ENCODE results near the gene FBN3. TPM values are rescaled to one million over a fixed set of nuclear protein-coding genes. Genes with fewer than 3 reads are reported as not detected.
A peak's percentile ranks its signal among the peaks of the same experiment; 100 is the strongest.

Gene FBN3
- polyA plus RNA-seq, 1 of the 3 experiments (the other 2 are of a cell fraction), result not detected

GRCh38 chr19:8065875-8066261 lies 83.5 kb downstream of the FBN3 start (continued):
- TF ChIP-seq, protein P1, sequence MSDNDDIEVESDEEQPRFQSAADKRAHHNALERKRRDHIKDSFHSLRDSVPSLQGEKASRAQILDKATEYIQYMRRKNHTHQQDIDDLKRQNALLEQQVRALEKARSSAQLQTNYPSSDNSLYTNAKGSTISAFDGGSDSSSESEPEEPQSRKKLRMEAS (IDR thresholded peaks at IDR 0.05; ENCODE audit: low read depth), result no peak

- ChIA-PET CTCF (no interaction called here), POLR2A (no interaction called here)
- Histone ChIP-seq H4K20me1 (ENCODE audit: insufficient read depth) (no peaks in the 10 kb centered on the region), H3K4me2 (no peak overlapping the region), H3K4me1 (ENCODE audit: control insufficient read depth in 1 of 2, insufficient read depth in 2 of 2, low read depth in 1 of 2, low read length in 1 of 2) (no peaks in the 10 kb centered on the region), H3K27ac (ENCODE audit: low read depth in 2 of 2, low read length in 1 of 2) (no peak overlapping the region), H3K4me3 (ENCODE audit: low read depth in 2 of 2, low read length in 1 of 2) (no peak overlapping the region), H3K27me3 (ENCODE audit: insufficient read depth) (no peaks in the 10 kb centered on the region), H3F3A (replicated peaks; ENCODE audit: insufficient read depth) (no peaks in the 10 kb centered on the region), H2AFZ (ENCODE audit: low read depth) (no peak overlapping the region), H3K9me2 (no peaks in the 10 kb centered on the region), H3K9me3 (no peaks in the 10 kb centered on the region), H3K79me2 (ENCODE audit: insufficient read depth) (no peaks in the 10 kb centered on the region), H3K9ac (no peak overlapping the region), H3K36me3 (replicated peaks in 1 of 2; ENCODE audit: control insufficient read depth in 1 of 2, insufficient read depth in 2 of 2, low read length in 1 of 2) (no peaks in the 10 kb centered on the region)
- 66% methylated on average over 23 of the region's 24 CpGs for WGBS (ENCODE audit: low lambda C conversion rate)
- no peak for DNase-seq
- TF ChIP-seq SMC3 (IDR thresholded peaks at IDR 0.05; ENCODE audit: low read depth, low read length) (no peak), EP300 (IDR thresholded peaks at IDR 0.05; ENCODE audit: borderline replicate concordance in 1 of 2, low read depth in 1 of 2, low read length in 1 of 2) (no peak), TAF1 (IDR thresholded peaks at IDR 0.05; ENCODE audit: borderline replicate concordance, low read depth, low read length) (no peak), POLR2AphosphoS5 (IDR thresholded peaks at IDR 0.05; ENCODE audit: low read depth, low read length) (no peak), MXI1 (IDR thresholded peaks at IDR 0.05; ENCODE audit: low read depth, low read length) (no peak), TCF12 (IDR thresholded peaks at IDR 0.05) (no peak)
- TF ChIP-seq, protein P1 (IDR thresholded peaks at IDR 0.05; ENCODE audit: low read depth), result no peak
Measured at GRCh38 chr19:8064911-8065874, 84.2 kb downstream of the FBN3 start.

- 56% methylated on average over 7 of the region's 7 CpGs for WGBS (ENCODE audit: low lambda C conversion rate)
- Histone ChIP-seq H4K20me1 (ENCODE audit: insufficient read depth) (no peaks in the 10 kb centered on the region), H3K4me1 (ENCODE audit: control insufficient read depth in 1 of 2, insufficient read depth in 2 of 2, low read depth in 1 of 2, low read length in 1 of 2) (no peaks in the 10 kb centered on the region)
- no peak for TF ChIP-seq MEF2A (IDR thresholded peaks at IDR 0.05; ENCODE audit: borderline replicate concordance, low read depth)
- TF ChIP-seq JUND (IDR thresholded peaks at IDR 0.05), result no peak
- TF ChIP-seq CHD2 (IDR thresholded peaks at IDR 0.05; ENCODE audit: low read length, partially characterized antibody), result no peak
- TF ChIP-seq SIN3A (IDR thresholded peaks at IDR 0.05; ENCODE audit: borderline replicate concordance, low read depth, low read length), result no peak
- TF ChIP-seq REST (IDR thresholded peaks at IDR 0.05; ENCODE audit: low read depth, low read length), result no peak
- no peak for TF ChIP-seq GATA2 (CRISPR knock-in tag; IDR thresholded peaks at IDR 0.05)
- no peak for TF ChIP-seq FOXM1 (IDR thresholded peaks at IDR 0.05; ENCODE audit: low read depth)
- TF ChIP-seq CTCF (IDR thresholded peaks at IDR 0.05), result no peak
- TF ChIP-seq RAD21 (IDR thresholded peaks at IDR 0.05; ENCODE audit: low read length), result no peak
- TF ChIP-seq TAF1 (IDR thresholded peaks at IDR 0.05; ENCODE audit: borderline replicate concordance, low read depth, low read length), result no peak
- no peak for TF ChIP-seq FOSL2 (IDR thresholded peaks at IDR 0.05; ENCODE audit: borderline replicate concordance, low read depth)
- TF ChIP-seq, protein P1 (IDR thresholded peaks at IDR 0.05; ENCODE audit: low read depth), result no peak
- no peak for TF ChIP-seq GABPA (IDR thresholded peaks at IDR 0.05; ENCODE audit: low read depth)
Measured at GRCh38 chr19:8057545-8058270, 91.7 kb downstream of the FBN3 start.

More at GRCh38 chr19:8057545-8058270, 91.7 kb downstream of the FBN3 start:
- Histone ChIP-seq H3K9me2 (no peaks in the 10 kb centered on the region), H3K79me2 (ENCODE audit: insufficient read depth) (no peaks in the 10 kb centered on the region), H3K27me3 (ENCODE audit: insufficient read depth) (no peaks in the 10 kb centered on the region), H3K9ac (no peak overlapping the region), H3F3A (replicated peaks; ENCODE audit: insufficient read depth) (no peaks in the 10 kb centered on the region), H3K9me3 (no peaks in the 10 kb centered on the region), H3K4me3 (ENCODE audit: low read depth in 2 of 2, low read length in 1 of 2) (no peak overlapping the region), H3K4me2 (no peak overlapping the region), H3K36me3 (replicated peaks in 1 of 2; ENCODE audit: control insufficient read depth in 1 of 2, insufficient read depth in 2 of 2, low read length in 1 of 2) (no peaks in the 10 kb centered on the region), H2AFZ (ENCODE audit: low read depth) (no peak overlapping the region), H3K27ac (ENCODE audit: low read depth in 2 of 2, low read length in 1 of 2) (no peak overlapping the region)
- POLR2A ChIA-PET, result no interaction called here
- DNase-seq, result peak; percentile 18
- CTCF ChIA-PET, result no interaction called here
